A549 (cell line): Measurements from ENCODE around the gene FAM13A.

Source experiments
- CTCF ChIP-seq: fragments of >200 bp; sonication (Bioruptor Twin); formaldehyde crosslinking; IDR thresholded peaks from 3 replicates; pipeline ENCODE4 v1.5.1; 2016
- MYC ChIP-seq: IDR thresholded peaks from 2 replicates; pipeline ENCODE4 v1.6.1; 2012; ENCODE audit warnings: mild to moderate bottlenecking, inconsistent platforms, low read length, improper control_type of control experiment, borderline replicate concordance

- TF ChIP-seq MYC (no peak), CTCF (no peak)
Observed at GRCh38 chr4:89070041-89070440, 13.1 kb upstream of the FAM13A start.
